GM04504 (cell line): ENCODE data around the gene OLFM3.

Source experiments
- DNase-seq: peaks from one replicate; pipeline ENCODE4 v3.0.0-alpha.2; 2012; ENCODE audit warnings: low read depth

The OLFM3 gene

GRCh38 chr1:101846820-101847219 is 149.9 kb downstream of the OLFM3 start:
- DNase-seq = no peak

DNA sequence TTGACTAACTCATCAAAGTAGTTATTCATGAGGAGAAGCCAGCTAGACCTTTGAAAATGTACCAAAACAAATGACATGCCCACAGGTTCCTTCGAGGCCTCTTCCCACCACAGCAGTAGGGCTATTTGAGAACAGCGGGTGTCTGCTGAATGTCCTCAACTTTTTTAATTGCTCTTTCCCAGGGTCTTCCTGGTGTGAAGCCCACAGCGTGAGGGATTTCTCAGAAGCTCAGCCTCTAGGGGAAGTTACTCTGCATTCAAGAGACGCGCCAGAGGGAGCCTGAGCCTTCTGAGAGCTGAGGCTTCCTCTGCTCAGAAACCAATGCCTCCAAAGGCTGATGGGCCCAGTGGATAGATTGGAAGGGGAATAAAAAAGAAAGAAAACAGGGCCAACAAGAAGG is 153.6 kb downstream of the OLFM3 start:
- no peak for DNase-seq

DNA sequence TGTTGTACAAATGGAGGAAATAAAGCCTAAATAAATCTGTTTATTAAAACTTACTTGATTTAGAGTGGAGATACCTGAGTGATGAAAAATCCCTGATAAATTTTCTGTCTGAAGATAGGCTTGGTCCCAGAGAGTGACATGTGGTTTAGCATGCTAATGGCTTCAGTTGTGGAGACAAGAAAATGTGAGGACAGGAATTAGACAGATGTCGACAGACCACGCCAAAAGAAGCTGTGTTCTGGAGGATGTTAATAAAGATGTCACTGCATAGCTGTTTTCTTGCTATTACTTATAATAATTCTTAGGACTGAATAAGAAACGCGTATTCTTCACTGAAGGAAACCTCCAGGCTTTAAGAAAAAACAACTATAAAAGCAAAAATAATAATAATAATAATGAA is 154.9 kb downstream of the OLFM3 start:
- DNase-seq = no peak

GRCh38 chr1:101835988-101836387 is 160.7 kb downstream of the OLFM3 start:
- no peak for DNase-seq

DNA sequence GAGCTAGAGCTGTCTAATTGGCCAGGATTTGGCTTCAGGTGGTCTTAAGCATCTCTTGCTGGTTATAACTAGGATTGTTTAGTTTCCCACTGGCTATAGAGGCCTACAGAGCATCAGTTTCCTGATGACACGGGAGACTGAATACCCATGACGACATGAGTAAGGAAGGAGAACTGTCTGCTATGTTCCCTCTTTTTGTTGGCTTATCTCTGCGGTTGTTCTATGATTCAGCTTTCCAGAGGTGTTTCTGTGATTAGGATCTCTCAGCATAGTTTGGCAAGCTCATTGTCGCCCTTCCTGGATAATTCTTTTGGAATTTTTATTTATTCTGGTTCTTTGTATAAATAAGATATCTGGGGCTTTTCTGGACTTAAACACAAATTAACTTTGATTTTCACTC is 163.4 kb downstream of the OLFM3 start:
- DNase-seq = no peak

DNA sequence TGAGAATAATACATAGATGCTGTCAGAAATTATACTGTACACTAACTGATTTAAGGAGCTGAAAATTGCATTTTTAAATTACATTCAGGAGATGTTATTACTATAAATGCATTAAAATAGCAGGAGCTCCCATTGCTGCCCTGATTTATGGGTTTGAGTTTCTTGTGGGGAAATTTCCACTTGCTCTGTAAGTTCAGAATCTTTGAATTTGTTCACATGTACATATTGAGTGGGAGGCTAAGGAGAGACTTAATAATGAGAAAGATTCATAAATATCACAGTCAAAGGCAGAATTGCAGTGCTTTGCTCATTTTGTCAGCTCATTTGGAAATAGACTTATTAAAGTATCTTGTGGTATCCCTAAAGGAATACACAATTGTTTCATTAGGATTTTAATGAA is 170.3 kb downstream of the OLFM3 start:
- no peak for DNase-seq

DNA sequence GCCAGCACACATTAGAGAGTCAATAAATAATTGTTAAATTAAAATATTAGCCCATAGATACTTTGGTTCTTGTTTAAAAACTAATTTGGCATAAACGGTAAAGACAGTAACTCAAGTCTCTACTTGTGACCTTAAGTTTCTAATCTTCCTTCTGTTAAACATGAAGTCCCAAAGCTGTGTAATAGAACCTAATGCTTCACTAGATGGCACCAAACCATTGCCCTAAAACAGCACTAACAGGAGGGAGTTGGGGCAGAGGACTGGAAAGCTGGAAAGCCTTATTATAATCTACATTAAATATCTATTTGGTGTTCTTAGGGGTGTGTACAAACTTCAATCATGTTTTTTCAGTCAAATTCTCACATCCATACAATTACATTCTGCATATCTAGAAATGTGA is 176.7 kb downstream of the OLFM3 start:
- DNase-seq = peak; percentile 3

- DNase-seq = no peak
Measured at GRCh38 chr1:101816262-101816661, 180.5 kb downstream of the OLFM3 start.

GRCh38 chr1:101798417-101798816 is 198.3 kb downstream of the OLFM3 start:
- DNase-seq = no peak

DNA sequence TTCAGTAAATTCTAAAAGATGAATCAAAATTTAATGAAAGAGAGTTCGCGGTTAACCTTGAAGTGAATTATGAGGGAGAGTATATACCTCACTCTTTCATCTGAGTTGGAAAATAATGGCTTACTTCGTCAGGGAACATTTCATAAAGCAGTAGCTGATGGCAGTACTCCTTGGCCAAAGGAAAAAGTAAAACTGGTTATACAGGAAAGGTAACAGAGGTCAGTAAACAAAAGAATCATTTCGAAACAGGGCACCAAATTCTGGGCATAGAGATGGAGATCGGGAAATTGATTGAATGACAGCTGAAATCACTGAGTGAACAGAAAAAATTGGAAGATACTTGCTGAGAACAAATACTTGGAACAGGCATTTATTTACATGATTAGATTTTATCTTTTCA is 199.0 kb downstream of the OLFM3 start:
- no peak for DNase-seq

- DNase-seq = no peak
Measured at GRCh38 chr1:101781201-101781831, 215.4 kb downstream of the OLFM3 start.

DNA sequence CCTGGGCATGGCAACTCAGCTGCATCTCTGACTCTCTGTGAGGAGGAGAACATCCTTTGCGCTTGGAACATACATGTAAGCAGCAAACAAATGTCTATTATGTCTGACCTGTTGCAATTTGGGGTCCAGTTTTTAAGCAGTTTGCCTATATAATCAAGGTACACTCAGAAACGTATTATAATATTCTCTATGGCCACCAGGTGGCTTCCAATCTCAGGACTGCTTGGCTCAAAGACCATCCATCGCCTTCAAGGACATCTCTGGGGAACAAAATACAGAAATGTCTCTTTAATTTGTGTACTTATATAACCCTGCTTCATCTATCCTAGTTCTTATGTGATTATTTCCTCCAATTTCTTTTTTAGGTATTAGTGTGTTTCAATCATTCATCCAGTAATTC is 227.2 kb downstream of the OLFM3 start:
- no peak for DNase-seq

GRCh38 chr1:101757985-101758384 is 238.7 kb downstream of the OLFM3 start:
- DNase-seq = no peak

DNA sequence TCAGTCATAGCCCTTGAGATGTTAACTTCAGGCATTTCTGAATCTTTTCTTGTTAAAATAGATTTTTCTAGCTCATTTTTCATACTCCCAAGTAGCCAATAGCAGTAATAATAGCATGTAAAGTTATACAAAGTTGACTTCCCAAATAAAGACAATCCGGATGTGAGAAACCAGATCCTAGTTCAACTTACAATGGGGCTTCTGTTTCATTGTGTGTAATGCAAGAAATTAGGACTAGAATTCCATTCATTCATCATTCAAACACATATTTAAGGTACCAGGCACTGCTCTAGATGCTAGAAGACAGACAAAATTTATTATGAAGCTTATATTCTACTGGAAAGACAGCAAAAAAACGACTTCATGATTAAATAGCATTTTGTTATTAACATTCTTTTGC is 240.3 kb downstream of the OLFM3 start:
- DNase-seq = no peak
